ENCODE results near the gene C8A. TPM values are rescaled to one million over a fixed set of nuclear protein-coding genes. Genes with fewer than 3 reads are reported as not detected.

The C8A gene
- total RNA-seq, 3 donors from 2014 or later (not counting 1 experiment from before 2014, with no cell fraction given) = not detected

DNA sequence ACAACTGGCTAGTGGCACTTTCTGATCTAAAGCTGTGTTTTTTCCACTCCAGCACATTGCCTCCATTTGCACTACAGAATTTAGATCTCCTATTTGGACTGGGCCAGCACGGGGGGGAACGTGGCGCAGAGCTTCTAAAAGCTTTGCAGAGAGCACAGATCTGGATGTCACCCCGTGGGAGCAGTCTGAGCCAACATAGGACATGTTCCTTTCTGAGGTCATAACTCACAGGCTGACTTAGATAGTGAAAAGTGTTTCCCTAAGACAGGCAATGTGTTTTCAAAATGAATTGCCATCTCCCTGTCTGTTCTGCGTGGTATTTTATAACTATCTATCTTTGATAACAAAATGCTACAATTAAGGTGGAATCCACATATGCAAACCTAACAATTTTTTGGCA lies 3.7 kb upstream of the C8A start:
- peaks cover 0 to 7% of the 10 kb centered on the region in 2 donors for H3K27me3 Mint-ChIP-seq (ENCODE audit: low read depth in 2 of 2)
- no peak overlapping the region for H3K27ac Mint-ChIP-seq
- Histone ChIP-seq H3K9me3 (ENCODE audit: control insufficient read depth, insufficient read depth, low read length) (no peaks in the 10 kb centered on the region), H3K27me3 (ENCODE audit: control insufficient read depth, insufficient read depth, low read length) (no peaks in the 10 kb centered on the region), H3K4me3 (ENCODE audit: low read length) (no peak overlapping the region), H3K4me1 (ENCODE audit: control insufficient read depth, insufficient read depth, low read length) (no peaks in the 10 kb centered on the region), H3K27ac (ENCODE audit: low read length) (no peak overlapping the region), H3K36me3 (ENCODE audit: control insufficient read depth, insufficient read depth, low read length) (no peaks in the 10 kb centered on the region)
- H3K9me3 Mint-ChIP-seq = no peaks in the 10 kb centered on the region
- DNase-seq (no peak), ATAC-seq (no peak)
- WGBS (ENCODE audit: insufficient coverage) = 89% methylated on average over 5 of the region's 5 CpGs
- intact Hi-C loops (cut with micrococcal nuclease) = no loop called here
- TF ChIP-seq, protein P1, sequence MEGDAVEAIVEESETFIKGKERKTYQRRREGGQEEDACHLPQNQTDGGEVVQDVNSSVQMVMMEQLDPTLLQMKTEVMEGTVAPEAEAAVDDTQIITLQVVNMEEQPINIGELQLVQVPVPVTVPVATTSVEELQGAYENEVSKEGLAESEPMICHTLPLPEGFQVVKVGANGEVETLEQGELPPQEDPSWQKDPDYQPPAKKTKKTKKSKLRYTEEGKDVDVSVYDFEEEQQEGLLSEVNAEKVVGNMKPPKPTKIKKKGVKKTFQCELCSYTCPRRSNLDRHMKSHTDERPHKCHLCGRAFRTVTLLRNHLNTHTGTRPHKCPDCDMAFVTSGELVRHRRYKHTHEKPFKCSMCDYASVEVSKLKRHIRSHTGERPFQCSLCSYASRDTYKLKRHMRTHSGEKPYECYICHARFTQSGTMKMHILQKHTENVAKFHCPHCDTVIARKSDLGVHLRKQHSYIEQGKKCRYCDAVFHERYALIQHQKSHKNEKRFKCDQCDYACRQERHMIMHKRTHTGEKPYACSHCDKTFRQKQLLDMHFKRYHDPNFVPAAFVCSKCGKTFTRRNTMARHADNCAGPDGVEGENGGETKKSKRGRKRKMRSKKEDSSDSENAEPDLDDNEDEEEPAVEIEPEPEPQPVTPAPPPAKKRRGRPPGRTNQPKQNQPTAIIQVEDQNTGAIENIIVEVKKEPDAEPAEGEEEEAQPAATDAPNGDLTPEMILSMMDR (IDR thresholded peaks at IDR 0.05) = no peak
- H3K4me1 Mint-ChIP-seq = peaks cover 2 to 7% of the 10 kb centered on the region in 2 donors
- no peak overlapping the region for H3K4me3 Mint-ChIP-seq
- H3K36me3 Mint-ChIP-seq = no peaks in the 10 kb centered on the region

DNA sequence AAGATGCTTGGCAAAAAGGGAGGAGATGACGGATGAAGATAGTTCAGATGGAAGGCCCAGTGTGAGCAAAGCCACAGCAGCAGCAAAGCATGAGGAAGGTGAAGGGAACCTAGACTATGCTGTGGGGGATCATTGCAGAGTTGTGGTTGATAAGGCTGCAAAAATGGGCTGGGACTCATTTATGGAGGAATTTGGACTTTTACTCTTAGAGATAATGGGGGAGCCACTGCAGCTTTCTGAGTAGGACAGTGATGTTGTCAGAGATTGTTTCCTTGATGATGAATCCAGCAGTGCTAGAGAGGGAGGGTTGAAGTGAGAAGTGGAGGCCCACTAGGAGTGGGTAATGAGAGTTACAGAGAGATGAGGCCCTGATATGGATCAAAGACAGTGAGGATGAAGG lies 2.1 kb upstream of the C8A start:
- no peaks in the 10 kb centered on the region for H3K4me1 ChIP-seq (ENCODE audit: control insufficient read depth, insufficient read depth, low read length)
- Mint-ChIP-seq H3K4me1 (peaks cover 0 to 6% of the 10 kb centered on the region in 2 donors), H3K4me3 (no peak overlapping the region), H3K27me3 (ENCODE audit: low read depth in 2 of 2) (peaks cover 0 to 7% of the 10 kb centered on the region in 2 donors), H3K36me3 (no peaks in the 10 kb centered on the region), H3K9me3 (no peaks in the 10 kb centered on the region), H3K27ac (no peak overlapping the region)
- no peak overlapping the region for H3K4me3 ChIP-seq (ENCODE audit: low read length)
- no peak overlapping the region for H3K27ac ChIP-seq (ENCODE audit: low read length)
- H3K9me3 ChIP-seq (ENCODE audit: control insufficient read depth, insufficient read depth, low read length) = no peaks in the 10 kb centered on the region
- no peaks in the 10 kb centered on the region for H3K36me3 ChIP-seq (ENCODE audit: control insufficient read depth, insufficient read depth, low read length)
- no peak for DNase-seq
- ATAC-seq = no peak
- TF ChIP-seq, protein P1 (IDR thresholded peaks at IDR 0.05) = no peak
- 97% methylated on average over 1 of the region's 1 CpG for WGBS (ENCODE audit: insufficient coverage)
- no peaks in the 10 kb centered on the region for H3K27me3 ChIP-seq (ENCODE audit: control insufficient read depth, insufficient read depth, low read length)
- intact Hi-C loops (cut with micrococcal nuclease) = no loop called here

DNA sequence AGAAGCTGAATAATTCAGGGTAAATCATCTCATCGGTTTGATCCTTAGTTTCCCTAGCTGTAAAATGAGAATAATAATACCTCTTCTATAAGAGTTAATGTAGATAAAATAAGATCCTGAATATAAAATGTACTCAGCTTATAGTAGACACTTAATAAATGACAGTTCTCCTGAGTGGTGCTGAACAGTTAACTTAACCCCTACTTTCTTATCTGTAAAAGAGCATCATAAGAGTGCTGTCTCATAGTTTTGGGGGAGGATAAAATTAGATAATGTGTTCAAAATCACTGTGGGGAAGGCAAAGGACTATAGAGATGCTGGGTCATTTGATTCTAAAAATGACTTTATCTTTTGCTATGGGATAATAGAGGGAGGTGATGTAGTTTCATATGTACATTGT lies 593 bp downstream of the C8A start:
- WGBS (ENCODE audit: insufficient coverage) = no CpG with 5 or more reads among the region's 1 CpG
- no peaks in the 10 kb centered on the region for H3K4me1 ChIP-seq (ENCODE audit: control insufficient read depth, insufficient read depth, low read length)
- peaks cover 0 to 10% of the 10 kb centered on the region in 2 donors for H3K27me3 Mint-ChIP-seq (ENCODE audit: low read depth in 2 of 2)
- H3K27me3 ChIP-seq (ENCODE audit: control insufficient read depth, insufficient read depth, low read length) = no peaks in the 10 kb centered on the region
- H3K4me3 Mint-ChIP-seq = no peak overlapping the region
- DNase-seq = no peak
- intact Hi-C loops (cut with micrococcal nuclease) = no loop called here
- no peak overlapping the region for H3K4me3 ChIP-seq (ENCODE audit: low read length)
- H3K9me3 Mint-ChIP-seq = no peaks in the 10 kb centered on the region
- no peaks in the 10 kb centered on the region for H3K36me3 Mint-ChIP-seq
- H3K27ac Mint-ChIP-seq = no peak overlapping the region
- peaks cover 0 to 6% of the 10 kb centered on the region in 2 donors for H3K4me1 Mint-ChIP-seq
- H3K9me3 ChIP-seq (ENCODE audit: control insufficient read depth, insufficient read depth, low read length) = no peaks in the 10 kb centered on the region
- TF ChIP-seq, protein P1 (IDR thresholded peaks at IDR 0.05) = no peak
- no peaks in the 10 kb centered on the region for H3K36me3 ChIP-seq (ENCODE audit: control insufficient read depth, insufficient read depth, low read length)
- no peak for ATAC-seq
- H3K27ac ChIP-seq (ENCODE audit: low read length) = no peak overlapping the region

DNA sequence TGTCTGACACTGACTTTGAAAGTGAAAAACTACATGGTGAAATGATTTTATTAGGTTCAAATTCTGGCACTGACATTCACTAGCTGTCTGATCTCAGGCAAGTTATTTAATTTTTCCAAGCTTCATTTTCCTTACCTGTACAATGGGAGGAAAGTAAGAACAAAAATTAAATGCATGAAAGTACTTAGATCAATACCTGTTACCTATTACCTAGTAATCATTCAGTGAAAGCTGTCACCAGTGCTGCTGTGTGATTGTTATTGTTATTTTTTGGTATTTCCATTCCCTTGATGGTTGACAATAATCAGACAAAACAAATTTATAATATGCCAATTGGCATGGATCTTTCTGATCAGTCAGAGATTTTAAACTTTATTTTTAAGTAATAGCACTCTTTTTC lies 1.6 kb downstream of the C8A start:
- Histone ChIP-seq H3K4me3 (ENCODE audit: low read length) (no peak overlapping the region), H3K27me3 (ENCODE audit: control insufficient read depth, insufficient read depth, low read length) (no peaks in the 10 kb centered on the region), H3K27ac (ENCODE audit: low read length) (no peak overlapping the region), H3K4me1 (ENCODE audit: control insufficient read depth, insufficient read depth, low read length) (no peaks in the 10 kb centered on the region), H3K9me3 (ENCODE audit: control insufficient read depth, insufficient read depth, low read length) (no peaks in the 10 kb centered on the region), H3K36me3 (ENCODE audit: control insufficient read depth, insufficient read depth, low read length) (no peaks in the 10 kb centered on the region)
- intact Hi-C loops (cut with micrococcal nuclease) = no loop called here
- peaks cover 0 to 2% of the 10 kb centered on the region in 2 donors for H3K9me3 Mint-ChIP-seq
- no peak overlapping the region for H3K27ac Mint-ChIP-seq
- no peak overlapping the region for H3K4me3 Mint-ChIP-seq
- H3K27me3 Mint-ChIP-seq (ENCODE audit: low read depth in 2 of 2) = peaks cover 6 to 15% of the 10 kb centered on the region in 2 donors
- peaks cover 0 to 6% of the 10 kb centered on the region in 2 donors for H3K4me1 Mint-ChIP-seq
- no peaks in the 10 kb centered on the region for H3K36me3 Mint-ChIP-seq
- ATAC-seq = no peak
- no peak for DNase-seq
- TF ChIP-seq, protein P1 (IDR thresholded peaks at IDR 0.05) = no peak
